Esophagus (tissue), 2 donors: Measurements from ENCODE around the gene MISP3. TPM values are rescaled to one million over a fixed set of nuclear protein-coding genes. Genes with fewer than 3 reads are reported as not detected.
"Not testable (repeated sequence)": the region's sequence is repeated elsewhere in the genome, so short reads cannot be mapped to it uniquely, and the experiment has no call there.

Experiments
- H3K27ac ChIP-seq, 2 donors: one replicate each; pipeline ENCODE4 v1.5.1; 2013; ENCODE audit warnings: low read depth in 2 of 2, mild to moderate bottlenecking in 2 of 2, inconsistent platforms in 1 of 2, low read length in 1 of 2, moderate library complexity in 1 of 2
- H3K27me3 ChIP-seq, 2 donors: one replicate each; pipeline ENCODE4 v1.6.1; 2013; ENCODE audit warnings: low read length in 2 of 2, control low read depth in 1 of 2, mild to moderate bottlenecking in 1 of 2; ENCODE audit not compliant: insufficient read depth in 2 of 2, control insufficient read depth in 1 of 2
- H3K36me3 ChIP-seq, 2 donors: one replicate each; pipeline ENCODE4 v1.6.1; 2013; ENCODE audit warnings: low read length in 1 of 2; ENCODE audit not compliant: control insufficient read depth in 2 of 2, insufficient read depth in 2 of 2
- H3K4me1 ChIP-seq, 2 donors: one replicate each; pipeline ENCODE4 v1.6.1; 2013; ENCODE audit warnings: low read length in 1 of 2; ENCODE audit not compliant: control insufficient read depth in 2 of 2, insufficient read depth in 2 of 2
- H3K4me3 ChIP-seq, 2 donors: one replicate each; pipeline ENCODE4 v1.5.1; 2013; ENCODE audit warnings: low read length in 2 of 2, mild to moderate bottlenecking in 2 of 2, low read depth in 1 of 2, moderate library complexity in 1 of 2
- H3K9me3 ChIP-seq, 2 donors: one replicate each; pipeline ENCODE4 v1.6.1; 2013; ENCODE audit warnings: mild to moderate bottlenecking in 2 of 2, low read depth in 1 of 2, low read length in 1 of 2, moderate library complexity in 1 of 2; ENCODE audit not compliant: control insufficient read depth in 2 of 2, insufficient read depth in 1 of 2
- WGBS, 2 donors: extraction: QIAGEN DNeasy Blood & Tissue Kit; methylation state at CpG; one replicate each; pipeline ENCODE4 v1.1.7; 2013; 5-methylcytosine and 5-hydroxymethylcytosine counted together
- polyA plus RNA-seq, 2 donors: library from polyadenylated mRNA; stranded (reverse); fragments of 200-250 nt; gene quantifications; one replicate each; pipeline ENCODE4 v1.2.3, GENCODE V29; 2013
- donor health status: healthy with polysubstance abuse.
- donor health status: Bipolar disorder and iron deficiency.

Gene MISP3
- polyA plus RNA-seq: 1 to 10 TPM; 3.1 to 7.1 TPM

- H3K4me3 ChIP-seq: peak within 1 kb of the TSS; percentile 62 to 76
- H3K4me1 ChIP-seq: peaks cover 4 to 5% of the 10 kb centered on the region in 2 donors
- H3K9me3 ChIP-seq: no peaks in the 10 kb centered on the region
- 2% methylated on average over 48 to 51 of the region's 51 CpGs for whole genome bisulfite sequencing, 2 donors
- H3K27me3 ChIP-seq: no peaks in the 10 kb centered on the region
- no peaks in the 10 kb centered on the region for H3K36me3 ChIP-seq
- peak within 1 kb of the TSS; percentile 93 to 97 for H3K27ac ChIP-seq
Observed at GRCh38 chr19:14072535-14073260, at the start of gene MISP3. TSS of gene MISP3 (plus strand) at chr19:14072786. CDS start at chr19:14073310, 524 bp downstream.

- Histone ChIP-seq H3K36me3 (no peaks in the 10 kb centered on the region), H3K9me3 (no peaks in the 10 kb centered on the region), H3K27me3 (no peaks in the 10 kb centered on the region), H3K27ac (no peak overlapping the region), H3K4me1 (no peaks in the 10 kb centered on the region), H3K4me3 (no peak overlapping the region)
- WGBS, 2 donors: 55 to 65% methylated on average over 9 of the region's 9 CpGs
Observed at GRCh38 chr19:14023404-14024235, 49.0 kb upstream of the MISP3 start.

DNA sequence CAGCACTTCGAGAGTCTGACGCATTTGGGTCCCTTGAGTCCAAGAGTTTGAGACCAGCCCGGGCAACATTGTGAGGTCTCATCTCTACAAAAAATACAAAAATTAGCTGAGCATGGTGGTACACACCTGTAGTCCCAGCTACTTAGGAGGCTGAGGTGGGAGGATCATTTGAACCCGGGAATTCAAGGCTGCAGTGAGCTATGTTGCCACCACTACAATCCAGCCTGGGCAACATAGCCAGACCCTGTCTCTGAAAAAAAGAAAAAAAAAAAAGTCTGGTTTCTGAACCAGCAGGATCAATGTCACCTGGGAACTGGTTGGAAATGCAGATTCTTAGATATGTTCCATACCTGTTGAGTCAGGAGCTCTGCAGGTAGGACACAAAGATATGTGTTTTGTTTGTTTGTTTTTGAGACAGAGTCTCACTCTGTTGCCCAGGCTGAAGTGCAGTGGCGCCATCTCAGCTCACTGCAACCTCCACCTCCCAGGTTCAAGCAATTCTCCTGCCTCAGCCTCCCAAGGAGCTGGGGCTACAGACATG, 45.9 kb upstream of the MISP3 start:
- H3K9me3 ChIP-seq, H3K4me1 ChIP-seq, H3K4me3 ChIP-seq, H3K27me3 ChIP-seq, H3K36me3 ChIP-seq, H3K27ac ChIP-seq: not testable (repeated sequence)
- WGBS, 2 donors: 89 to 94% methylated on average over 5 of the region's 5 CpGs

DNA sequence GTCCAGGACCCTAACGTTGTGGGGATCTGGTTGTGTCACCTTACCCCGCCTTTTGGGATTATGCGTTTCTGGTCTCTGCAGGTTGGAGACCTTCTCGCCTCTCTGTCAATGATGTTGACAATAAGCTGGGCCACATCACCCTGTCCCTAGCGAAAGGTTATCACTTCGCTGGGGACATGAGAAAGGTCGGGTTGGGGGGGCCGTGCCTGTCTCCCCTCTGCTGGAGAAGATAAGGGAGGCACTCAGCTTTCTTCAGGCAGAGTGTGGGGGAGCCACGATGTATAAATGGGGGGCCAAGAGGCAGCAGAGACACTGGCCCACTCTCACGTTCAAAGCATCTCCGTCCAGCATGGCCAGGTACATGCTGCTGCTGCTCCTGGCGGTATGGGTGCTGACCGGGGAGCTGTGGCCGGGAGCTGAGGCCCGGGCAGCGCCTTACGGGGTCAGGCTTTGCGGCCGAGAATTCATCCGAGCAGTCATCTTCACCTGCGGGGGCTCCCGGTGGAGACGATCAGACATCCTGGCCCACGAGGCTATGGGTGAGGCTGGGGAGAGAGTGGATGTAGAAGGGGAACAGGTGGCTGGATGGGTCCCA, 44.6 kb upstream of the MISP3 start, which contains the start of gene RLN3:
RLN3 (plus strand) TSS at position 293 of the 595 bp plus-strand sequence; CDS start at position 350, 57 bp downstream.
- WGBS, 2 donors: 71 to 72% methylated on average over 24 of the region's 24 CpGs

GRCh38 chr19:14028901-14029300, 43.7 kb upstream of the MISP3 start:
- no peaks in the 10 kb centered on the region for H3K9me3 ChIP-seq
- H3K27ac ChIP-seq: no peak overlapping the region
- H3K4me1 ChIP-seq: no peaks in the 10 kb centered on the region
- no peaks in the 10 kb centered on the region for H3K27me3 ChIP-seq
- H3K36me3 ChIP-seq: no peaks in the 10 kb centered on the region
- no peak overlapping the region for H3K4me3 ChIP-seq
- WGBS, 2 donors: 77 to 83% methylated on average over 4 of the region's 4 CpGs

More for the DNA sequence above, 44.6 kb upstream of the MISP3 start, which contains the start of gene RLN3:
- H3K36me3 ChIP-seq: no peaks in the 10 kb centered on the region
- no peaks in the 10 kb centered on the region for H3K27me3 ChIP-seq
- no peaks in the 10 kb centered on the region for H3K9me3 ChIP-seq
- H3K4me3 ChIP-seq: no peak within 1 kb of the TSS
- no peak within 1 kb of the TSS for H3K27ac ChIP-seq
- H3K4me1 ChIP-seq: no peaks in the 10 kb centered on the region

DNA sequence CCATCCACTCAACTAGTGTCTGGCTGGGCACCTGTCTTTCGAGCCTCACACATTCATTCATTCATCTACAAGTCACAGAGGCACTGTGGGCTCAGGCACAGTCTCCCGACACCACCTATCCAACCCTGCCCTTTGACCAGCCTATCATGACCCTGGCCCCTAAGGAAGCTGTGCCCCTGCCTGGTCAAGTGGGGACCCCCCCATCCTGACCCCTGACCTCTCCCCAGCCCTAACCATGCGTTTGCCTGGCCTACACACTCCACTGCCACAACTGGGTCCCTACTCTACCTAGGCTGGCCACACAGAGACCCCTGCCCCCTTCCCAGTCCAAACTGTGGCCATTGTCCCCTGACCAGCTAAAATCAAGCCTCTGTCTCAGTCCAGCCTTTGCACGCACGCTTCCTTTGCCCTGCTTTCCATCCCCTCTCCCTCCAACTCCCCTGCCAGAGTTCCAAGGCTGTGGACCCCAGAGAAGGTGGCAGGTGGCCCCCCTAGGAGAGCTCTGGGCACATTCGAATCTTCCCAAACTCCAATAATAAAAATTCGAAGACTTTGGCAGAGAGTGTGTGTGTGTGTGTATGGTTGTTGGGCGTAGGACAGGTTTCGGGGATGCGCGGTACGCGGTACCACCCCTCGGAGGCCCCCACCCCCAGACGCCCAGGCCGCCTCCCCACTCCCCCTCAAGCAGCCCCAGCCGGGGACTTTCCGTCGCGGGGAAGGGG, 41.4 kb upstream of the MISP3 start:
- Histone ChIP-seq H3K4me3 (peak overlapping the region; percentile 53 to 65), H3K9me3 (no peaks in the 10 kb centered on the region), H3K27ac (peak overlapping the region; percentile 19 to 66), H3K36me3 (no peaks in the 10 kb centered on the region), H3K27me3 (no peaks in the 10 kb centered on the region), H3K4me1 (no peaks in the 10 kb centered on the region)
- WGBS, 2 donors: 20 to 21% methylated on average over 20 of the region's 20 CpGs

- Histone ChIP-seq H3K9me3 (no peaks in the 10 kb centered on the region), H3K4me3 (peak within 1 kb of the TSS; percentile 53 to 65), H3K36me3 (no peaks in the 10 kb centered on the region), H3K27ac (peak within 1 kb of the TSS; percentile 54 to 66), H3K27me3 (no peaks in the 10 kb centered on the region), H3K4me1 (no peaks in the 10 kb centered on the region)
- WGBS, 2 donors: 0 to 1% methylated on average over 56 to 63 of the region's 63 CpGs
Observed at GRCh38 chr19:14031719-14032480, 40.7 kb upstream of the MISP3 start, which contains the start of gene IL27RA. TSS of gene IL27RA (plus strand) at chr19:14031762. CDS start at chr19:14031873, 111 bp downstream.

DNA sequence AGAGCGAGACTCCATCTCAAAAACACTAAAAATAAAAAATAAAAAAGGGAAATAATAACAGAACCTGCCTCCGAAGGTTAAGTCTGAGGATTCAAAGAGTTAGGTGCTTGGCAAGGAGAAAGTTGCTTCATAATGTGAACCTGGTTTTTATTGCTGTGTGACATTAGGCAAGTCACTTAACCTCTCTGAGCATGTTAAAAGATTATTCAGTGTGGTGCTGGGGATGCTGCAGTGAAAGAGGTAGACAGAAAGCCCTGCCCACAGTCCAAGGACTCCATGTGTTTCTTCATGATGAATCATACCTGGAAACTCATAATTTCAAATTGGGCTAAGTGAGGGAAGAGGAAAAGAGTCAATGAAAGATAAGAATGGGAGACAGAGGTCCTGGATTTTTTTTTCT, 38.6 kb upstream of the MISP3 start:
- H3K4me1 ChIP-seq: no peaks in the 10 kb centered on the region

More for the DNA sequence above, 38.6 kb upstream of the MISP3 start:
- WGBS, 2 donors: 96 to 99% methylated on average over 2 of the region's 2 CpGs
- Histone ChIP-seq H3K36me3 (no peaks in the 10 kb centered on the region), H3K27me3 (no peaks in the 10 kb centered on the region), H3K27ac (no peak overlapping the region), H3K4me3 (no peak overlapping the region), H3K9me3 (no peaks in the 10 kb centered on the region)
